ENCODE results near the gene CD79A.

DNA sequence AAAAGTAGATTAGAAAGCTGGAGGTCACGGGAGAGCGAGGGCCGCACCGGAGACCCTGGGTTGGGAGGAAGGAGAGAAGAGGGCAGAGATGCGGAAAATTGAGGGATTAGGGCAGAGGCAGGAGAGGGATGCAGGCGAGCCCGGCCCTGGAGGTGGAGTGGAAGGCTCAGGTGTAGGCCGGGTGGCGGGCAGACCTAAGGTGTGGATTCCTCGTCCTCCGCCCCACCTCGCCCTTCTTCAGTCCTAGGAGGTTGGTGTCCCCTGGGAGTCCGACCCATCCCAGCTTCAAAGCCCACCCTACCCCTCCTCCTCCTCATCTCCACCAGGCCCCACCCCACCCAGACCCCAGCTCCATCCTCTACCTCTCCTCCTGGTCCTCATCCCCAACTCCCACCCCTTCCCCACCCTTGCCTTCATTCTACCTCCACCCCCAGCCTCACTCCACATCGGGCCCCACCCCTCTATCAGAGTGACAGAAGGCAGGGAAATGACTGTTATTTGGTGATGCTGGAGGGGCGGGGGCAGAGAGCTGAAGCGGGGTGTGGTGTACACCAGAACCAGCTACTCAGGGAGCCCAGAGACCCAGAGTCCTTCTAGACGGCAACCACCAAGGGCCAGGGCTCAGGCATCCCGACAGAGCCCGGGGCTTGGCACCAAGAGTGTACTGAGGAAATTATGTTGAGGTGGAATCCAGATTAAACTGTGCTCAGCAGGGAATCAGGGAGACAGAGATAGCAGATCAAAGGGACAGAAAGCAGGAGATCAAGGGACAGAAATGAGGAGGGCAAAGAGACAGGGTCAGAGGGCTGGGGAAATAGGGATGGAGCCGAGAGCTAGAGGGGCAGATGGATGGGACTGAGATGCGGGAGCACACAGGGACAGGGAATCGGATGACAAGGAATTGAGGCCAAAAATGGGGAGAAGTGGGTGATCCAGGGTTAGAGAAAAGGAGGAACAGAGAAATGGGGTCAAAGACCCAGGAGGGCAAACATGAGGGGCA, 44.8 kb downstream of the CD79A start:
- TF ChIP-seq, protein P1, sequence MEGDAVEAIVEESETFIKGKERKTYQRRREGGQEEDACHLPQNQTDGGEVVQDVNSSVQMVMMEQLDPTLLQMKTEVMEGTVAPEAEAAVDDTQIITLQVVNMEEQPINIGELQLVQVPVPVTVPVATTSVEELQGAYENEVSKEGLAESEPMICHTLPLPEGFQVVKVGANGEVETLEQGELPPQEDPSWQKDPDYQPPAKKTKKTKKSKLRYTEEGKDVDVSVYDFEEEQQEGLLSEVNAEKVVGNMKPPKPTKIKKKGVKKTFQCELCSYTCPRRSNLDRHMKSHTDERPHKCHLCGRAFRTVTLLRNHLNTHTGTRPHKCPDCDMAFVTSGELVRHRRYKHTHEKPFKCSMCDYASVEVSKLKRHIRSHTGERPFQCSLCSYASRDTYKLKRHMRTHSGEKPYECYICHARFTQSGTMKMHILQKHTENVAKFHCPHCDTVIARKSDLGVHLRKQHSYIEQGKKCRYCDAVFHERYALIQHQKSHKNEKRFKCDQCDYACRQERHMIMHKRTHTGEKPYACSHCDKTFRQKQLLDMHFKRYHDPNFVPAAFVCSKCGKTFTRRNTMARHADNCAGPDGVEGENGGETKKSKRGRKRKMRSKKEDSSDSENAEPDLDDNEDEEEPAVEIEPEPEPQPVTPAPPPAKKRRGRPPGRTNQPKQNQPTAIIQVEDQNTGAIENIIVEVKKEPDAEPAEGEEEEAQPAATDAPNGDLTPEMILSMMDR (IDR thresholded peaks at IDR 0.05): no peak
- no peak for TF ChIP-seq POLR2AphosphoS5 (IDR thresholded peaks at IDR 0.05)
